ENCODE measurements around the gene CCDC92.

The CCDC92 gene

DNA sequence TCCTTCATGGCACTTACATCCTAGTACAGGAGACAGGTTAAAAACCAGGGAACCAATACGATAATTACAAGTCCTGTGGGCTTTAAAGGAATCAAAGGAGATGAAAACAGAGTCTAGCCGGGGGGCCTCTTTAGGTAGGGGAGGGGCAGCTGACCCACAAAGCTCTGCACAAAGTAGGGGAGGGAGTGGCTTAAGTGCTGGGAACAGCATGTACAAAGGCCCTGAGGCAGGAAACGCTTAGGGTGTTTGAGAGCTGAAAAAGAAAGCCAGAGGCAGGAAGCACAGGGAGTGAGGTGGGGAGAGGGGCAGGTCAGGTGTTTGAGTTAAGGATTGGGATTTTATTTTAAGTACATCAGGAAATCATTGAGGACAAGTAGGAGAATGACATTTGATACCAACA, 38.1 kb upstream of the CCDC92 start:
- Histone ChIP-seq H3K27me3 (no peaks in the 10 kb centered on the region), H3K36me3 (peaks cover 31 to 58% (median 39%) of the 10 kb centered on the region in 3 donors), H3K4me1 (no peaks in the 10 kb centered on the region), H3K4me3 (no peak overlapping the region), H3K27ac (no peak overlapping the region), H3K9me3 (no peaks in the 10 kb centered on the region)
- TF ChIP-seq, protein P1, sequence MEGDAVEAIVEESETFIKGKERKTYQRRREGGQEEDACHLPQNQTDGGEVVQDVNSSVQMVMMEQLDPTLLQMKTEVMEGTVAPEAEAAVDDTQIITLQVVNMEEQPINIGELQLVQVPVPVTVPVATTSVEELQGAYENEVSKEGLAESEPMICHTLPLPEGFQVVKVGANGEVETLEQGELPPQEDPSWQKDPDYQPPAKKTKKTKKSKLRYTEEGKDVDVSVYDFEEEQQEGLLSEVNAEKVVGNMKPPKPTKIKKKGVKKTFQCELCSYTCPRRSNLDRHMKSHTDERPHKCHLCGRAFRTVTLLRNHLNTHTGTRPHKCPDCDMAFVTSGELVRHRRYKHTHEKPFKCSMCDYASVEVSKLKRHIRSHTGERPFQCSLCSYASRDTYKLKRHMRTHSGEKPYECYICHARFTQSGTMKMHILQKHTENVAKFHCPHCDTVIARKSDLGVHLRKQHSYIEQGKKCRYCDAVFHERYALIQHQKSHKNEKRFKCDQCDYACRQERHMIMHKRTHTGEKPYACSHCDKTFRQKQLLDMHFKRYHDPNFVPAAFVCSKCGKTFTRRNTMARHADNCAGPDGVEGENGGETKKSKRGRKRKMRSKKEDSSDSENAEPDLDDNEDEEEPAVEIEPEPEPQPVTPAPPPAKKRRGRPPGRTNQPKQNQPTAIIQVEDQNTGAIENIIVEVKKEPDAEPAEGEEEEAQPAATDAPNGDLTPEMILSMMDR (IDR thresholded peaks at IDR 0.05) = no peak
- DNase-seq = no peak
- intact Hi-C loops (cut with DNase I; ENCODE audit: low total_unique reads) = no loop called here

DNA sequence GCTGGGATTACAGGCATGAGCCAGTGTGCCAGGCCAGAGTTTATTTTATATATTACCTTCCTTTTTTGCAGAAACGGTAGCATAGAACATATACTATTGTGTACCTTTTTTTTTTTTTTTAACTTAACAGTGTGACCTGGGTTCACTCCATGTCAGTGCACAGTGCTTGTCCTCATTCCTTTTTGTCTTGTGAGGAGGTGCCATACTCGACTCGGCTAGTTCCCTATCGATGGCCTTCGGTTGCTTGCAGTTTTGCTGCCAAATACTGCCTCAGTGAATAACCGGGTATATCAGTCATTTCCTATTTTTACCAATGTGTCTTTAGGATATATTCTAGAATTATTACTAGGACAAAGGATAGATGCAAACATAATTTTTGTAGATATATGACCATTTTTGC, 37.1 kb upstream of the CCDC92 start:
- Histone ChIP-seq H3K27me3 (no peaks in the 10 kb centered on the region), H3K36me3 (peaks cover 31 to 65% (median 42%) of the 10 kb centered on the region in 3 donors), H3K9me3 (no peaks in the 10 kb centered on the region), H3K27ac (no peak overlapping the region), H3K4me3 (no peak overlapping the region), H3K4me1 (no peaks in the 10 kb centered on the region)
- intact Hi-C loops (cut with DNase I; ENCODE audit: low total_unique reads) = no loop called here
- no peak for DNase-seq
- TF ChIP-seq, protein P1 (IDR thresholded peaks at IDR 0.05) = no peak

DNA sequence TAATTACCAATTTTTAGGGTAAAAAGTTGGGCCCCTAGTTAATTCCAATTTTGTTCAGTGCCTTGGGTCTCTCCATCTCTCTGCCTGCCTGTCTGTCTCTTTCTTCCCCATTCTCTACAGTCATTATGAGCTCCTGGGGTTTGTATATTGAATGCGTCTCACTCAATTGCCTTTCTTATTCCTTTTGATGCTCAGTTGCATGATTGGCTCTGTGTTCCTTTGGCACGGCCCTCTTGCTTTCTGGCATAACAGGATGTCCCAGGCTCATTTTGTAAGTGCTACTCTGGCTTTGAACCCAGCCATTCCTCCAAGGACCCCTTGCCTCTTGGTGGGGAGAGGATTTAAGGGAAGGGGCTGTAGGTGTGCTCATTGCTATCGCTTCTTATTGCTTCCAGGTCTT, 36.0 kb upstream of the CCDC92 start:
- Histone ChIP-seq H3K27me3 (no peaks in the 10 kb centered on the region), H3K27ac (no peak overlapping the region), H3K4me1 (no peaks in the 10 kb centered on the region), H3K4me3 (no peak overlapping the region), H3K9me3 (no peaks in the 10 kb centered on the region), H3K36me3 (peaks cover 30 to 63% (median 35%) of the 10 kb centered on the region in 3 donors)
- intact Hi-C loops (cut with DNase I; ENCODE audit: low total_unique reads) = no loop called here
- DNase-seq = peak in 1 of 2 donors; percentile 46
- TF ChIP-seq, protein P1 (IDR thresholded peaks at IDR 0.05) = no peak

DNA sequence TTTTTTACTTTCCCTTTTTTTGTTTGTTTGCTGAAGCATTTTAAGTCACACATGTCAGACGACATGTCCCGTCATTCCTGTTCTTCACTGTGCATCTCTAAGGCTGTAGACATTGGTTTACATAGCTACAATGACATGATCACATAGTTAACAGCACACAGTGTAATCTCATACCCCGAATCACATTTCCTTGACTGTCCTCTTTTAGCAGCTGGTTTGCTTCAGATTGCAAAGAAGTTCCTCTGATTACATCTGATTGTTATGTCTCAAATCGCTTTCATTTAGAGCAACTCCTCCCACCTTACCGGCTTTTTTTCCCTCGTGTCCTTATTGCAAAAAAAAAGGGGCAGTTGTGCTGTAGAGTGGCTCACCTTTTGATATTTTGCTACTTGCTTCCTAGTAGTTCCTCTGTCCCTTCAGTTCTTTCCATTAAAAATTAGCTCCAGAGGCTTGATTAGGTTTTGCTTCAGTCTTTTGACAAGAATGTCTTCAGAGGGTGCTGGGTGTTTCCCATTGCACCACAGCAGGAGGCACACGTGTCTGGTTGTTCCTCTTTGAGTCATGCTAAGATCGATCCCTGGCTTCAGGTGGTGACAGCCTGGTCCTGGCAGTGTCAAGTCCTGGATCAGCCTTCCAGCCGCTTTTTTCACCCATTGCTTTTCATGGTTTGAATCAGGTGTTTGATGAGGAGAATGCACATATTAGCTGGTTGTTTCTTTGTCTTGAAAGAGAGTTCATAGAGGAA, 35.4 kb upstream of the CCDC92 start:
- Histone ChIP-seq H3K27ac (no peak overlapping the region), H3K36me3 (peaks cover 24 to 57% (median 29%) of the 10 kb centered on the region in 3 donors), H3K9me3 (no peaks in the 10 kb centered on the region), H3K27me3 (no peaks in the 10 kb centered on the region), H3K4me3 (no peak overlapping the region), H3K4me1 (no peaks in the 10 kb centered on the region)
- TF ChIP-seq, protein P1 (IDR thresholded peaks at IDR 0.05) = no peak
- DNase-seq = no peak
- intact Hi-C loops (cut with DNase I; ENCODE audit: low total_unique reads) = no loop called here

DNA sequence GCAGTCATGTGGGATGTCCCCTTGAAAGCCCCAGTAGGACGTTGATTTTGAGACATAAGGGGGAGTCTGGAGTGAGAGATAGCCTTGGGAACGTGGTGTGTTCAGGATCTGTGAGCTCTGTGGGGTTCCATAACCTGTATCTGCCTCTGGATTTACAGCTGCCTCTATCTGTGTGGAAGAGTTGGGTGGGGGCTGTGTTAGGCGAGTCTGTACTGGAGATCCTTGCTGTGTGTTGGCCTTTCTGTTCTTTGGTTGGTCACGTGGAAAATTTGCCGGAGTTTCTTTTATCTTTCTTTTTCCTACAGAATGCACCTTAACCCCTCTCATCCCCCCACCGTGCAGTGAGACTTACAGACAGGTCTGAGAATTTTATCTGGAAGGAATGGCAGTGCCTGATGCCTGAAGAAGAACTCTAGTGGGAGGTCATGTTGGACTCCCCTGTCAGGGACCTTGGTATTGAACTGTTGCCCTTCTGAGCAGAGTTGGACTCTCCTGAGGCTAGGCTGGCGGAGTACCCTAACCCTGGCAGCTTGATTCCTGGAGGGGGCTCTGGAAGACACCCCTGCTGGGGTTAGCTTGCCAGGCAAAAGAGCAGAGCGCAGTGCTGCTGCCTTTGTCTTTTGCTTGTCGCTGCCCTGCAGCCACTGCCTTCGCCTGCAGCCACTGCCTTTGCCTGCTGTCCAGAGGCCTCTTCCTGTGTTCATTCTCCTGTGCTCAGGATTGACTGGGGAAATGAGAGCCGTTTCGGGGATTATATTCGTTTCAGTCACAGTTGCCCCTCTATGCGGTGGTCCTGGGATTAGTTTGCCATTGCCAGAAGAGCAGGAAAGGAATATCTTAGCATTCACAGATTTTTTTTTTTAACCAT, 34.4 kb upstream of the CCDC92 start:
- Histone ChIP-seq H3K27ac (no peak overlapping the region), H3K27me3 (no peaks in the 10 kb centered on the region), H3K36me3 (peaks cover 15 to 53% (median 20%) of the 10 kb centered on the region in 3 donors), H3K9me3 (no peaks in the 10 kb centered on the region), H3K4me1 (no peaks in the 10 kb centered on the region), H3K4me3 (no peak overlapping the region)
- intact Hi-C loops (cut with DNase I; ENCODE audit: low total_unique reads) = no loop called here
- DNase-seq = no peak
- TF ChIP-seq, protein P1 (IDR thresholded peaks at IDR 0.05) = no peak
